H1 (cell line): ENCODE data around the gene MCF2L. TPM values are rescaled to one million over a fixed set of nuclear protein-coding genes. Genes with fewer than 3 reads are reported as not detected.

ENCODE experiments used
- ATF2 ChIP-seq: IDR thresholded peaks from 2 replicates; pipeline ENCODE4 v1.6.1; 2012; ENCODE audit warnings: low read length, inconsistent platforms
- EP300 ChIP-seq, 2 experiments: IDR thresholded peaks; 1 replicate in 1 of 2; 2 replicates in 1 of 2; pipeline ENCODE4 v1.6.1; 2011 to 2012; ENCODE audit warnings: low read depth in 2 of 2, low read length in 2 of 2, mild to moderate bottlenecking in 2 of 2, borderline replicate concordance in 1 of 2, inconsistent platforms in 1 of 2, moderate library complexity in 1 of 2
- HDAC2 ChIP-seq, 2 experiments: fragments of 300-600 bp in 1 of 2; sonication (generic) in 1 of 2; IDR thresholded peaks; 2 replicates each; pipeline ENCODE4 v1.6.1; 2011 to 2012; ENCODE audit warnings: low read depth in 2 of 2, low read length in 2 of 2, mild to moderate bottlenecking in 2 of 2, moderate library complexity in 2 of 2, borderline replicate concordance in 1 of 2, inconsistent platforms in 1 of 2
- USF2 ChIP-seq: IDR thresholded peaks from 2 replicates; pipeline ENCODE4 v1.6.1; 2011; ENCODE audit warnings: low read length, improper control_type of control experiment
- polyA plus RNA-seq, 7 experiments: library from polyadenylated mRNA; depleted of rRNA in 3 of 7; stranded (reverse) in 5 of 7; unstranded in 2 of 7; fragments of >200 nt in 5 of 7; fragments of 200-250 nt in 2 of 7; gene quantifications; 1 replicate in 5 of 7; 2 replicates in 1 of 7; 4 replicates in 1 of 7; pipeline versions ENCODE4 v1.2.1 to v1.2.3, GENCODE V29; 2011 to 2013; ENCODE audit warnings: missing spikeins in 2 of 7, mixed read lengths in 2 of 7
- total RNA-seq: library from RNA; stranded (reverse); fragmentation: NEBNext Ultra II Directional; extraction: Animal tissue kit (Norgen Biotek cat#: 25700); gene quantifications from 2 replicates; pipeline ENCODE4 v1.2.1, GENCODE V29; 2021

MCF2L gene
- total and polyA plus RNA-seq, 2 of the 8 experiments (the other 6 are each of a cell fraction or from before 2014, with no cell fraction given), result 10.1 to 24.4 TPM

DNA sequence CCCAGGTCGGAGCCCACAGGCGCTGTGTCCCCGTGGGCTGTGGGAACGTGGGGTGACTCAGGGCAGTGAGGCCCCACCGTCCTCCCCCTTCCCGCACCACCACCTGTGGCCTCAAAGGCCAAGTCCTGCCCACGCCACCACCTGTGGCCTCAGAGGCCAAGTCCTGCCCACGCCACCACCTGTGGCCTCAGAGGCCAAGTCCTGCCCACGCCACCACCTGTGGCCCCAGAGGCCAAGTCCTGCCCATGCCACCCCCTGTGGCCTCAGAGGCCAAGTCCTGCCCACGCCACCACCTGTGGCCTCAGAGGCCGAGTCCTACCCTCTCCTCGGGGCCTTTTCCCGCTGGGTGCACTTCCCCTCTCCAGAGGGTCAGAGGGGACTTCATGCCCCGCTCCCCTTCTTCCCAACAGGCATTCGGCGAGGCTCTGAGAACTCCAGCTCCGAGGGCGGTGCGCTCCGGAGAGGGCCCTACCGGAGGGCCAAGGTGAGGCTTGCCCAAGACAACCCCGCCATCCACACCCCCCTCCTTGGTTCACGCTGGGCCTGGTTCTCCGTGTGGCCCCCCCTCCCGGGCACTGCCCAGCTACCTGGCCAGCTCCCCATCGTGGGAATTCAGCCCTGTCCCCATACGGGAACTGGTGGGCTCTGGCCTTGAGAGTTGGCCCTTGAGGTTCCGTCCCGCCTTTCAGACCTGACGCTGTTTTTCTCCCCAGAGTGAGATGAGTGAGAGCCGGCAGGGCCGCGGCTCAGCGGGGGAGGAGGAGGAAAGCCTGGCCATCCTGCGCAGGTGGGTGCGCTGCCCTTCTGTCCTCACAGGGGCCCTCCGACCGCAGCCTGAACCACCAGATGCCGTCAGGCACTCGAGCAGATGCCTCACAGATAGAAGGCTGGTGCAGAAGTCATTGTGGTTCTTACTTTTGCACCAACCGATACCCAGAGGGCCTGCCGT lies 109.2 kb downstream of the MCF2L start (continued):
- TF ChIP-seq ATF2, result no peak
- no peak for TF ChIP-seq HDAC2 (IDR thresholded peaks at IDR 0.05; ENCODE audit: borderline replicate concordance in 1 of 2, low read depth in 2 of 2, low read length in 2 of 2)
- no peak for TF ChIP-seq EP300 (IDR thresholded peaks at IDR 0.05; ENCODE audit: borderline replicate concordance in 1 of 2, low read depth in 2 of 2, low read length in 2 of 2)
- no peak for TF ChIP-seq USF2
